Measurements from ENCODE around the gene RGCC. TPM values are rescaled to one million over a fixed set of nuclear protein-coding genes. Genes with fewer than 3 reads are reported as not detected.

Gene RGCC
- total and polyA plus RNA-seq, 2 donors (not counting 3 experiments of a cell fraction or from before 2014, with no cell fraction given), result 112 to 138 TPM

GRCh38 chr13:41509971-41510370 lies 52.6 kb downstream of the RGCC start:
- CTCF ChIA-PET, result no interaction called here
- Histone ChIP-seq H3K4me1 (ENCODE audit: control insufficient read depth, extremely low read depth, insufficient read depth, low read length) (no peaks in the 10 kb centered on the region), H3K4me3 (replicated peaks in 1 of 3; ENCODE audit: insufficient read depth in 1 of 3, low read depth in 1 of 3, low read length in 3 of 3) (no peak overlapping the region), H3K27me3 (ENCODE audit: control insufficient read depth in 2 of 2, insufficient read depth in 2 of 2, low read length in 2 of 2) (peaks cover 0 to 9% of the 10 kb centered on the region in 2 experiments), H3K9me1 (replicated peaks; ENCODE audit: control insufficient read depth, extremely low read depth, insufficient read depth, low read length) (no peaks in the 10 kb centered on the region), H2AFZ (ENCODE audit: low read depth, low read length) (no peak overlapping the region), H4K20me1 (replicated peaks; ENCODE audit: control insufficient read depth, extremely low read depth, insufficient read depth, low read length) (no peaks in the 10 kb centered on the region), H3K4me2 (ENCODE audit: insufficient read depth, low read length) (no peak overlapping the region), H3K9ac (replicated peaks; ENCODE audit: extremely low read depth, insufficient read depth, low read length) (no peak overlapping the region), H3K27ac (ENCODE audit: insufficient read depth, low read depth, low read length) (no peak overlapping the region), H3K9me3 (replicated peaks; ENCODE audit: control insufficient read depth, insufficient read depth, low read length) (no peaks in the 10 kb centered on the region), H3K79me2 (ENCODE audit: control insufficient read depth, insufficient read depth, low read length) (no peaks in the 10 kb centered on the region), H3K36me3 (ENCODE audit: control insufficient read depth in 2 of 2, extremely low read depth in 1 of 2, insufficient read depth in 2 of 2, low read length in 2 of 2) (no peaks in the 10 kb centered on the region)
- intact Hi-C loops (cut with micrococcal nuclease), result no loop called here
- no peak for DNase-seq (ENCODE audit: low read depth, low spot score)
- dilution Hi-C loops (cut with MboI; ENCODE audit: extremely low pct_ligation_motif_present, low sequenced_read_pairs), result no loop called here
- TF ChIP-seq GATA2 (IDR thresholded peaks at IDR 0.05; ENCODE audit: insufficient read depth, insufficient read length, low read depth, low read length), result no peak
- TF ChIP-seq MAX (IDR thresholded peaks at IDR 0.05; ENCODE audit: insufficient read depth, insufficient read length), result no peak
- BruUV-seq (replicated peaks), result no TSS peak
- POLR2A ChIA-PET, result interaction anchor here (0.6 kb wide), 1 partner anchor 55 kb away, joined by 3 read pairs; no protein-coding TSS in a partner anchor
- FAIRE-seq, result no peak

DNA sequence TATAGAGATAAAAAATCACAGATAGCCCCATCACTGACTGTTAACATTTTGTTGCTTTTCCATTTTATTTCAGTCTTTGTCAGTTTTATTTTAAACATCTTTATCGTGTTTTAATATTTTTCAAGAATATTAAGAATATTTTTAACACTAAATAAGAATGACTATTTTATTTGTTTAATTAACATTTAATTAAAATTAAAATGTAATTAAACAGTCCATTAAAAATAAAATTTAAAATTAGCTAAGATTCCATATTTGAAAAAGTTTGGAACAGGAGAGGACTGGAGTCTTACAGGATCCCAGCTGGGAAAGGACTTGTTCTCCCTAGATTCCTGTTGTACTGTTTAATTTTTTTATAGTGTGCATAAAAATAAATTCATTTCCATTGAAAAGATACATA lies 54.5 kb downstream of the RGCC start:
- dilution Hi-C loops (cut with MboI; ENCODE audit: extremely low pct_ligation_motif_present, low sequenced_read_pairs), result no loop called here
- Histone ChIP-seq H3K4me3 (replicated peaks in 1 of 3; ENCODE audit: insufficient read depth in 1 of 3, low read depth in 1 of 3, low read length in 3 of 3) (no peak overlapping the region), H3K4me1 (ENCODE audit: control insufficient read depth, extremely low read depth, insufficient read depth, low read length) (no peaks in the 10 kb centered on the region), H4K20me1 (replicated peaks; ENCODE audit: control insufficient read depth, extremely low read depth, insufficient read depth, low read length) (no peaks in the 10 kb centered on the region), H3K27ac (ENCODE audit: insufficient read depth, low read depth, low read length) (no peak overlapping the region), H3K4me2 (ENCODE audit: insufficient read depth, low read length) (no peak overlapping the region), H3K36me3 (ENCODE audit: control insufficient read depth in 2 of 2, extremely low read depth in 1 of 2, insufficient read depth in 2 of 2, low read length in 2 of 2) (no peaks in the 10 kb centered on the region), H3K9me3 (replicated peaks; ENCODE audit: control insufficient read depth, insufficient read depth, low read length) (no peaks in the 10 kb centered on the region), H3K79me2 (ENCODE audit: control insufficient read depth, insufficient read depth, low read length) (no peaks in the 10 kb centered on the region), H2AFZ (ENCODE audit: low read depth, low read length) (no peak overlapping the region), H3K9me1 (replicated peaks; ENCODE audit: control insufficient read depth, extremely low read depth, insufficient read depth, low read length) (no peaks in the 10 kb centered on the region), H3K27me3 (ENCODE audit: control insufficient read depth in 2 of 2, insufficient read depth in 2 of 2, low read length in 2 of 2) (peaks cover 0 to 2% of the 10 kb centered on the region in 2 experiments), H3K9ac (replicated peaks; ENCODE audit: extremely low read depth, insufficient read depth, low read length) (no peak overlapping the region)
- TF ChIP-seq FOS (IDR thresholded peaks at IDR 0.05; ENCODE audit: borderline replicate concordance, insufficient read depth, low read length), result no peak
- no peak for TF ChIP-seq EZH2 (IDR thresholded peaks at IDR 0.05; ENCODE audit: borderline replicate concordance, low read depth, low read length, severe bottlenecking)
- no peak for TF ChIP-seq MAX (IDR thresholded peaks at IDR 0.05; ENCODE audit: insufficient read depth, insufficient read length)
- no peak for TF ChIP-seq MYC (IDR thresholded peaks at IDR 0.05; ENCODE audit: low read depth, low read length)
- TF ChIP-seq POLR2AphosphoS5 (IDR thresholded peaks at IDR 0.05; ENCODE audit: insufficient read depth, low read depth, low read length), result no peak
- no peak for TF ChIP-seq JUN (IDR thresholded peaks at IDR 0.05; ENCODE audit: borderline replicate concordance, insufficient read depth, insufficient read length, low read depth)
- TF ChIP-seq CTCF (IDR thresholded peaks at IDR 0.05; ENCODE audit: extremely low read depth in 1 of 2, insufficient read depth in 1 of 2, low read depth in 1 of 2, low read length in 2 of 2), result no peak
- TF ChIP-seq POLR2A (IDR thresholded peaks at IDR 0.05; ENCODE audit: low read depth, low read length), result no peak
- no peak for TF ChIP-seq GATA2 (IDR thresholded peaks at IDR 0.05; ENCODE audit: insufficient read depth, insufficient read length, low read depth, low read length)
- POLR2A ChIA-PET, result no interaction called here
- CTCF ChIA-PET, result no interaction called here
- no TSS peak for BruUV-seq (replicated peaks)
- DNase-seq (ENCODE audit: low read depth, low spot score), result no peak
- intact Hi-C loops (cut with micrococcal nuclease), result no loop called here
- FAIRE-seq, result no peak
